NB4 (cell line): ENCODE results near the gene TRAK1.

Experiments used
- CTCF ChIP-seq: IDR thresholded peaks from one replicate; pipeline ENCODE4 v1.5.1; 2012; ENCODE audit warnings: low read depth, low read length
- POLR2A ChIP-seq: IDR thresholded peaks from 2 replicates; pipeline ENCODE4 v1.6.1; 2011; ENCODE audit warnings: mild to moderate bottlenecking; ENCODE audit not compliant: insufficient read length; ENCODE audit errors: extremely low read depth

GRCh38 chr3:42264399-42265058 is 173.4 kb downstream of the TRAK1 start:
- no peak for TF ChIP-seq POLR2A
- no peak for TF ChIP-seq CTCF
